Uterus (tissue), 2 donors: Measurements from ENCODE around the gene ARL5B.

ENCODE experiments used
- POLR2A ChIP-seq, 2 donors: fragments of 450-650 bp; IDR thresholded peaks; one replicate each; pipeline ENCODE4 v1.6.1; 2016; ENCODE audit warnings: antibody characterized with exemption in 2 of 2, mild to moderate bottlenecking in 1 of 2, moderate library complexity in 1 of 2
- TF ChIP-seq, protein P1 (sequence below), 4 experiments: fragments of 200-600 bp in 2 of 4; fragments of 450-650 bp in 2 of 4; sonication (generic) in 2 of 4; IDR thresholded peaks; one replicate each; pipeline ENCODE4 v1.5.1; 2016 to 2019; ENCODE audit warnings: antibody characterized with exemption in 4 of 4, mild to moderate bottlenecking in 2 of 4, moderate library complexity in 1 of 4

DNA sequence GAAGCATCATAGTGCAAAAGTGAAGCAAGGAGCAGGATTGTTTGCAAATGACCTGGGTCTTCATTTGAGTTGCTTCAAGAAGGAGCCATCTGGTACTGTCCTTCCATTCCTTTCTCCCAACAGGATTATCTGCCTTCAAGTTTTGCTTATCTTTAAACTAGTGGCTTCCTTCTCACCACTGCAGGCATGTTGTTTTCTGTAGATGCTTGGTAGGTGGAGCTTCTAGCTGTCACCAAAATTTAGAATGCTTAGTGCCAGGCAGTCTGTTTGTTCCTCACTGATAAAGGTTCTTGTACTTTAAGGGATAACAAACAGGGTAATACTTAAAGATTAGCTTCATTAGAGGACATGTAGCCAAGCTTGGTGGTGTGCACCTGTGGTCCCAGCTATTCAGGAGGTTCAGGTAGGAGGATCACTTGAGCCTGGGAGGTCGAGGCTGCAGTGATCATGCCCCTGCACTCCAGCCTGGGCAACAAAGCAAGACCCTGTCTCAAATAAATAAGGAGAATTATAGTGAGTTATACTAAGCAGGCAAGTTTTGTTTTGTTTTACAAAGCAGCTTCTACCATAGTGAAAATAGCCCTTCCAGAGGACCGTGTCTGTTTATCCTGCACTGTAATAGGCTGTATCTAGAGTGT lies 5.7 kb downstream of the ARL5B start:
- TF ChIP-seq, protein P1, sequence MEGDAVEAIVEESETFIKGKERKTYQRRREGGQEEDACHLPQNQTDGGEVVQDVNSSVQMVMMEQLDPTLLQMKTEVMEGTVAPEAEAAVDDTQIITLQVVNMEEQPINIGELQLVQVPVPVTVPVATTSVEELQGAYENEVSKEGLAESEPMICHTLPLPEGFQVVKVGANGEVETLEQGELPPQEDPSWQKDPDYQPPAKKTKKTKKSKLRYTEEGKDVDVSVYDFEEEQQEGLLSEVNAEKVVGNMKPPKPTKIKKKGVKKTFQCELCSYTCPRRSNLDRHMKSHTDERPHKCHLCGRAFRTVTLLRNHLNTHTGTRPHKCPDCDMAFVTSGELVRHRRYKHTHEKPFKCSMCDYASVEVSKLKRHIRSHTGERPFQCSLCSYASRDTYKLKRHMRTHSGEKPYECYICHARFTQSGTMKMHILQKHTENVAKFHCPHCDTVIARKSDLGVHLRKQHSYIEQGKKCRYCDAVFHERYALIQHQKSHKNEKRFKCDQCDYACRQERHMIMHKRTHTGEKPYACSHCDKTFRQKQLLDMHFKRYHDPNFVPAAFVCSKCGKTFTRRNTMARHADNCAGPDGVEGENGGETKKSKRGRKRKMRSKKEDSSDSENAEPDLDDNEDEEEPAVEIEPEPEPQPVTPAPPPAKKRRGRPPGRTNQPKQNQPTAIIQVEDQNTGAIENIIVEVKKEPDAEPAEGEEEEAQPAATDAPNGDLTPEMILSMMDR (IDR thresholded peaks at IDR 0.05) = no peak
- no peak for TF ChIP-seq POLR2A (IDR thresholded peaks at IDR 0.05)
